Activated CD8-positive, alpha-beta memory T cell treated with anti-CD3 and anti-CD28 coated beads, Interleukin-2, amount 50 U/mL, for 1 hour (primary cell): ENCODE data around the gene ARHGAP12.

Experiments used
- DNase-seq: peaks from one replicate; pipeline ENCODE4 v3.0.0-alpha.2; 2020; ENCODE audit errors: extremely low read depth

Gene ARHGAP12

GRCh38 chr10:31822150-31822549, 106.5 kb downstream of the ARHGAP12 start:
- no peak for DNase-seq

DNA sequence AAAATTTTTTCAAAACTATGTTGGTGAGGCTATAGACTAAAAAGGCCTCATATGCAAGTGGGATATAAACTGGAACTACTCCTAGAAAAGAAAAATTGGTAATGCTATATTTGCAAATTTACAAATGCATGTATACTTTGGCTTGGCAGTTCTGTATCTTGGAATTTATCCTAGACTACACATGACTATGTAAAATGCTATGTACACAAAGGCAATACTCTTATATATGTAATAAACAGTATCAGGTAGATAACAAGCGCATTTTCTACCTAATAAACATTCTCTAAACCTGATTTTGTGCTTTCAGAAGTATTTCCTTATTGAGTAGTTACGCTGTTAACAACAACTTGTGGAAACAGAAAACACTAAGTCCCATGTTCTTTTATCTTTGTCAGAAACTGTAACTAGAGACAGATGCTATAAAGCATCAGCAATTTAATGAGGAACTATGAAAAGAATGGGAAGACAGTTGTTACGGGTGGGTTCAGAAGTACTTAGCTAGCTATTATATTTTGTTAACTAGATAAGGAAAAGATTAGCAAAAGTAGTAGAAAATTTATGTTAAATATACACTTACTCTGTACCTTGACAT, 107.8 kb downstream of the ARHGAP12 start:
- DNase-seq: no peak

DNA sequence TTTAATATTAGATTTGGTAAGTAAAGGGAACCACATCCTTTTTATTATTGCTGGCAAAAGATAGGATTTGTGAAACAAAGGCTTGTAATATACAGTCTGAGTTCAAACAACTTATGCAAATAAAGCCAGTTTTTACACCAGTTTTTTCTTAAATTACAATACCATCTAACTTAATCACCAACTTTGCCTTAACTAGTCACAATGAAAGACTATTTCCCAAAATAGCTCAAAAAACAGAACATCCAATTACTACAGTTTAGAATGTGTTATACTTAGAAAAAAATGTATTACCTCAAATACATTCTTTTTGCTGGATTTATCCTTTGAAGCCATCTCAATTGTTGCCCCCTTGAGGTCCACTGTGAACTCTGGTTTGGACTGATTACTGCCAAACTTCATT, 108.5 kb downstream of the ARHGAP12 start:
- DNase-seq: no peak

DNA sequence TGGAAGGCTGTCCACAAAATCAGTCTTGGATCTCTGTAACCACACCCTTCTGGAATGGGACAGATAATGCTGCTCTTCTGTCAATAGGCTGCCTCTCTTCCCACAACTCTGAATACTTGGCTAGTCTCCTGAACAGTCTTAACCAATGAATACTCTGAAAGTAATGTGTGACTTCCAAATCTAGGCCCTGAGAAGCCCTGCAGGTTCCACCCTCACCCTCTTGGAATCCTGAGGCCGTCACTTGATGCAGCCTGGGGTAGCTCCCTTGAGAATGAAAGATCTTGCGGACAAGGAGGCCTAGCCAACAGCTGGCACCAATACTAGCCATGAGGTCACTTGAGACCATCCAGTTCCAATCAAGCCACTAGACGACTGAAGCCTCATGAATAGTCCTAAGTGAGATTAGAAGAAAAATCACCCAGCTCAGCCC, 109.2 kb downstream of the ARHGAP12 start:
- no peak for DNase-seq

DNA sequence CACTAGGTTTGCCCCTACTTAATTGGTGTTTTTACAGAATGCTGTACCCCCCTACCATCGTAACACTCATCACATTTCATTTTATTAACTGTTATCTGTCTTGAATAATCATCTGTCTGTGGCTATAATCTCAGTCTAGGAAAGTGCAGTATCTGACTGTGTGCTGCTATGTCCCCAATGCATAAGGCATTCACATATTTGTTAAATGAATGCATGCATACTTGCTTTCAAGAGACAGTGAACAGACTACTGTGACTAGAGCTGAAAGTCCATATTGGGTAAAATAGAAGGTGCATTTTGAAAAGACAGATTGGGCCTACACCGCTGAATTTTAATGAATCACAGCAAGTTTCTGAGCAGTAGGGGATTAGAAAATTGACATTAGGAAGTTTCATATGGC, 112.3 kb downstream of the ARHGAP12 start:
- DNase-seq: no peak

DNA sequence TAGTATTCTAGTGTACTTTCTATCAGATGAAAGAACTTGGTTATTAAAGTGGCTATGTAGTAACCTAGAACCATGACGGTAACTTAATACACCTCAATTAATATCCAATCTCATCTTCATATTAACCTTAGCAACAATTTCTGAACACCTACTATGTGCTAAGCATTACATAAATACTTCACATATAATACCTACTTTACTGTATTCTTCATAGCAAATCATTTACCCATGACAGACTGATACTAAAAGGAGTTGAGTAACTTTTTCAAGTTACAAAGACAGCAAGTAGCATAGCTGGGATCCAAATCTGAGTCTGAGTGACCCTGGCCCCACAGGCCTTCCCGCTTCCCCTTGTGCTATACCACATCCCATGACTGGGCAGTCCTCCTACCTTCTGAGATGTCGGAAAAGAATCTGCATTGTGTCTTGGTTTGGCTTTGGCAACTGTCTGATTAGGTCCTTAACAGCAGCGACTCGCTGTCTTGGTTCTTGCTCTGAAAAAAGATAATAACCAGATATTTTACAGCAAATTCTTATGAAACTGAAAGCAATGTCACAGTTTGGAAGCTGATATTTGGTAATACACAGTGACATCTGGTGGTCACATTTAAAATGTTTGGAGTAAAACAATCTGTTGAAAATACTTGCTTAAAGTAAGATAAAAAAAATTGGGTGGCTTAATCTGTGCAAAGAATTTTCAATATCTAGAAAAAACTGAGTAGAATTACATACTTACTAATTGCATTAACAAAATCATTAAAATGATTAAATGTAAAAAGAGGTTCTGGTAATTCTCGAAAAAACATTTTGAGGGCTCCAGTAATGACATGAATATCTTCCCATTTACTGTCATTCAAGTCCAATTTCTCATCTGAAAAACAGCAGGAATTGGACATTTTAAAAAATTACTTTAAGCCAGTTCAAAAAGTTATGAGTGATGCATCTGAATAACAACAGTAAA, 120.1 kb downstream of the ARHGAP12 start:
- no peak for DNase-seq

DNA sequence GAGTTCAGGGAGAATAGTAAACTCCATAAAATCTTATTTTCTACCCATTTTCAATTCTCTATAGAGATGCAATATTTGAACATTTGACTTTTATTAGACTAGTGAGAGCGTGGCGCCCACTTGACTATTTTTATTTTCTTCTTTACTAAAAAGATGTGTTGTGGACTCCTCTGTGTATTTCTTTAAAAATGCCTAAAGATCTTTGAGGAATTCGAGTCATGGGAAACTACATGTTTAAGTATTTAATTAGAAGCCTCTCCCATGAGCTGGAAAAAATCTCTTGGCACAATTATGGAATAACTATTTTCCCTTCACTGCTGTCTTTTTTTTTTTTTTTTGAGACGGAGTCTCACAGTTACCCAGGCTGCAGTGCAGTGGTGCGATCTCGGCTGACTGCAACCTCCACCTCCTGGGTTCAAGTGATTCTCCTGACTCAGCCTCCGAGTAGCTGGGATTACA, 124.2 kb downstream of the ARHGAP12 start:
- DNase-seq: no peak

GRCh38 chr10:31803606-31804351, 124.9 kb downstream of the ARHGAP12 start:
- DNase-seq: no peak

GRCh38 chr10:31799181-31799580, 129.4 kb downstream of the ARHGAP12 start:
- no peak for DNase-seq

DNA sequence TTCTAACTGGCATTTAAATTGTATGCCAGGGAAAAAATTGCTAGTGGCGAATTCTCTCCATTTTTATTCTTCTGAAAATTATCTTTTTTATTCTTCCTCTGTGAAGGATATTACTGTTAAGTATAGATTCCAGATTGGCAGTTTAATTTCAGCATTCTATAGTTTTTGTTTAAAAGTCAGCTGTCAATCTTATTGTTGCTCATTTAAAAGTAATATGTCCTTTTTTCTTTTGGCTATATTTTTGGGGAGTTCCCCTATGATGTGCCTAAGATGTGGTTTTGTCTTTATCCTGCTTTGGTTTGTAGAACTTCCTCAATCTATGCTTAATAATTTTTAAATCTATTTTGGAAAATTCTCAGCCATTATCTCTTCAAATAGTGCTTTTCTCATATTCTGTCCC, 135.9 kb downstream of the ARHGAP12 start:
- no peak for DNase-seq

DNA sequence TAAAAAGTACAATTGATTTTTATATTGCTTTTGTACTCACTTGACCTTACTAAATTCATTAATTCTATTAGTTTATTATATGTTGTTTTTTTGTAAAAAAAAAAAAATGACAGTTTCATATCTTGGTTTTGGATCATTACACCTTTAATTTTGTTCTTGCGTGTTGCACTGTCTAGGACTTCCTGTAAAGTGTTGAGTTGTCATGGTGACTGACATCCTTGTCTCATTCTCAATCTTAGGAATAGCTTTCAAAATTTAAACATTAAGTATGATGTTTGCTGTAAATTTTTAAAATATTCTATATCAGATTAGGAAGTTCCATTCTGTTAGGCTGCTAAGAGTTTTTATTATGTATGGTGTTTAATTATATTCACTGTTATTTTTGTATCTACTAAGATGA, 139.1 kb downstream of the ARHGAP12 start:
- DNase-seq: no peak

DNA sequence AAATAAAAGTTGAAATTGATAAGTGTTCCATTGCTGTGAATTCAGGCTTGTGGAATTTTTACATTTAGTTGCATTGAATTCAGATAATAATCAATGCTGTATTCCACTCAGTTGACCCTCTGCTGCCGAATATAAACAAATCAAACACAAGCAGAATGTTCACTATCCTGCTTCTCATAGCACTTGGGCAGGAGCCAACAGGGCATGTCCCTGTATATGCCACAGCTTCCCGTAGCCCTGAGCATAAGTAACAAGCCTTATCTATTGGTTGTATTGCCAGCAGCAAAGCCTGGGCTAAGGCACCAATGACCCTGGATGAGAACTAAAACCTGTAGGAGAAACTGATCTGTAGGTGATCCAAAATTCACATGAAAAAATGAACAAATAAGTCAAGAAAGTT, 145.9 kb downstream of the ARHGAP12 start:
- no peak for DNase-seq

- no peak for DNase-seq
These were observed 147.9 kb downstream of the ARHGAP12 start for GRCh38 chr10:31780717-31781116.

GRCh38 chr10:31778627-31779026, 150.0 kb downstream of the ARHGAP12 start:
- DNase-seq: no peak

DNA sequence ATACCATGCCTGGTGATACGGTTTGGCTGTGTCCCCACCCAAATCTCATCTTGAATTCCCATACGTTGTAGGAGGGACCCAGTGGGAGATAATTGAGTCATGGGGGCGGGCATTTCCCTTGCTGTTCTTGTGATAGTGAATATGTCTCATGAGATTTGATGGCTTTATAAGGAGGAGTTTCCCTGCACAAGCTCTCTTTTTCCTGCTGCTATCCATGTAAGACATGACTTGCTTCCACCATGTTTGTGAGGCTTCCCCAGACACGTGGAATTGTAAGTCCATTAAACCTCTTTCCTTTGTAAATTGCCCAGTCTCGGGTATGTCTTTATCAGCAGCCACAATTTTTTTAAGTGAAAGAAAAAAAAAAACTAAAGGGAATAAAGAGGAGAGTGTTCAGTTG, 152.5 kb downstream of the ARHGAP12 start:
- no peak for DNase-seq

DNA sequence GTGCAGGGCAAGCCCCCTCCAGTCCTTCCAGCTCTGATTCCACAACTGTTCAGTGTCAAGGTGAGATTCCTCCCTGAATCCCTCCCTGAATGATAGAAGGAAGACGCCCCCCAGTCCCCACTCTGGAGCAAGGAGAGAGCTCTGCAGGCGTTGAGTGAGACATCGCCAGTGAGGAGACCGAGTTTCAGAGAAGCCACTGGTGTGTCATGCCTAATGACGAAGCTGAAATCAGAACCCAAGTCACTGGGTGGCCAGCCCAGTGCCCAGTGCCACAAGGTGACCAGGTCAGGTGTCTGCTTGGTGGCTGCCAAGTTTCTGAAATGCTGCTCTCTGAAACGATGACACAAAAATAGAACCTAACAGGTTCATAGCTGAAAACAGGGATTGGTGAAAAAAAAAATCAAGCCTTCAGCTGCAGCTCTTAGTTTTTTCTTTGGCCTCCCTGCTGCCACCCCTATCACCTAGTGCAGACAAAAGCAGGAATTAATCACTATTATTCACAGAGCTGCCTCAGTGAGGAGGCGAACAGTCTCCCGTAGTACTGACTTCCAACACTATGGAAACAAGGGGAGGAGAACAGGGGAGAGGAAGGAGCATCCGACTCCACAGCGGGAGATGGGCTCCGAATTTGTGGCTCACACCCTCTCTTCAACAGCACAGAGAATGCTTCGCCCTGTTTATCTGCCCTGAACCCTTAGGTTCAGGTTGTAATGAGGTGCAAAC, 153.5 kb downstream of the ARHGAP12 start:
- no peak for DNase-seq

DNA sequence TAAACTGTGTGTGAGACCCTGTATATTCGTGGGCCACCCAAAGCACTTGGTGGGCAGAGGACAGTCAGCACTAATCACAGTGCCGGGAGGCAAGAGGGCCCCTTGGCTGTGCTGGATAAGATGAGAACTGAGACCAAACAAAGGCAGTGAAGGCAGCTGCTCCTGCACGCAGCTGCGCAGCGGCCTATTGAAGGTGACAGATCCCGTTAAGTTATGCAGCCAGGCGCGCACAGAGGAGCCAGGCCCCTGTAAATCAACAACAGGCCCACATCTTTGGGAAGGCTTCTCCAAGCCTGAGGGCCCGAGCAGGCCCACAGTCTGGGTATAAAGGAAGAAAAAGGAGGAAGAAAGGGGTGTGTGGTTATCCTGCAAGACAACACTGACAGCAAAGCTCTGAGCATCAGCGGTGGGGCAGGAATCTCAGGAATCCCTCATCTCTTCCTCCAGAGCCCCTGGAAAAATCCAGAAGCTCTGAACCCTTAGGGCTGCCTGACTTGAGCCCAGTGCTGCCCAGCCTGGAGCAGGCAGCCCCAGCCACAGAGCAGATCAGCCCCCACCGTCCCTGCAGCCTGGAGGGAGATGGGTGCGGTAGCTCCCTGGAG, 154.2 kb downstream of the ARHGAP12 start:
- DNase-seq: no peak

DNA sequence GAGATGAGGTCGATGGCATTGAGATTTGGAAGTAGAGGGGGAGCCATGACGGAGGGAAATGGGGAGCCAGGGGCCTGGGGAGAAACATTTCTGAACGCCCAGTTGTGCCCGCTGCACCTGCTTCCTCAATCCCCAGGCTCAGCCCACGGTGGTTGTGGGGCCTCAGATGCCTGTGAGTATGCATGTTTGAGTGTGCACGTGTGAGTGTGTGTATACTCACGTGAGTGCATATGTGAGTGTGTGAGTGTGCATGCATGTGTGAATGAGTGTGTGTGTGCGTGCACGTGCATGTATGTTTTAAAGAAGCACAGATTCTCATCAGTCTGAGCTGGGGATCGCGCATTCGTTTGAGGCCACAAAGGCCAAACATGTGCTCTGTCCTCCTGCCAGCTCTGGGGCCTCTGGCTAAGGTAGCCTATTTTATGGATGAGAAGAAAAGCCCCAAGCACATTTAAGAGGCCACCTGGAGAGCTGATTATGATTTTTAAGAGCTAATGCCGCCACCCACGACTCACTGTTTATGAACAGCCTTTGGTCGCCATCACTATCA, 154.8 kb downstream of the ARHGAP12 start:
- DNase-seq: no peak

GRCh38 chr10:31771331-31771831, 157.2 kb downstream of the ARHGAP12 start:
- DNase-seq: no peak

DNA sequence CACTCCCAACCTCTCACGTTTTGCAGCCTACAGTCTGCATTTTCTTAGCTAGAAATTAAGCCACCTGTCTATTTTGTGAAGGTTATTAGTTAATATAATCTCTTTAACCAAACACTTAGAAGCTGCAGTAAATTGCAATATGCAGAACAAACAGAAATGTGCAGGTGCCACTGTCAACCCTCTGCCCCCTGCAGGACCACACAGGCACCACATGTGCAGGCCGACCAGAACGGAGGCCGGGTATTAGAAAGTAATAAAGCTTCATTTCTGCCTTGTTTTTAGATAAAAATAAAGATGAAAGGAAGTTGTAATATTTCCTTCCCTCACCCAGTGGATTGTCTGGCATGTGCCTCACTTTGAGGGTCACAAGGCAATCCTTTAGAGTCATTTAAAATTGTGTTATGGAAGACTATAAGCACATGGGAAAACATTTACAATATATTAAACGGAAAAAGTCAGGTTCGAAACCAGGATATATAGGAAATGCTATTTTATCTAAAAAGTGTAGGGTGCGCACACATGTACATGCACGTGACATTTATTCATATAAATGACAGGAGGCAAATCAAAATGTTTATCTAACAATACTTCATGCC, 158.2 kb downstream of the ARHGAP12 start:
- DNase-seq: peak; percentile 28
